Measurements from ENCODE around the gene DNMT3A. TPM values are rescaled to one million over a fixed set of nuclear protein-coding genes. Genes with fewer than 3 reads are reported as not detected.

Gene DNMT3A
- total RNA-seq (2014; rRNA removed; shearing (Covaris generic)) (7.1 and 18.4 TPM in 2 replicates), polyA plus RNA-seq (2016; fragmentation: Nextera tagmentation; extraction: Ambion mirVana) (2.5 TPM in 2 replicates)

GRCh38 chr2:25341753-25342371 lies at the start of gene DNMT3A:
DNMT3A (minus strand) TSS chr2:25341925; CDS start chr2:25313984, 27,941 bp downstream.
- peak within 1 kb of the TSS; percentile 87 for H2AFZ ChIP-seq
- H3K27me3 ChIP-seq (replicated peaks; ENCODE audit: insufficient read depth): no peaks in the 10 kb centered on the region
- no peaks in the 10 kb centered on the region for H3K9me2 ChIP-seq (ENCODE audit: insufficient read depth)
- peak within 1 kb of the TSS; percentile 90 for H3K4me2 ChIP-seq (ENCODE audit: unreplicated experiment)
- no peaks in the 10 kb centered on the region for H3K9me3 ChIP-seq (ENCODE audit: low read depth)
- in situ Hi-C loops (cut with MboI): no loop called here
- no peaks in the 10 kb centered on the region for H3F3A ChIP-seq (ENCODE audit: insufficient read depth)
- no peak for TF ChIP-seq EZH2phosphoT487 (IDR thresholded peaks at IDR 0.05; ENCODE audit: insufficient read depth, low read depth)
- no peak for TF ChIP-seq EZH2 (IDR thresholded peaks at IDR 0.05; ENCODE audit: insufficient read depth, poor library complexity, severe bottlenecking)
- no peaks in the 10 kb centered on the region for H4K20me1 ChIP-seq (ENCODE audit: insufficient read depth)
- no peaks in the 10 kb centered on the region; the same call in 1 of the 2 replicates for H3K79me2 ChIP-seq (ENCODE audit: insufficient read depth)
- no peaks in the 10 kb centered on the region for H3K36me3 ChIP-seq (ENCODE audit: low read depth)
- WGBS, 2 experiments (ENCODE audit: low coverage in 1 of 2, low lambda C conversion rate in 2 of 2, missing lambda C conversion rate in 2 of 2): 0 to 2% methylated on average over 8 to 36 of the region's 100 CpGs
- no peaks in the 10 kb centered on the region for H3K4me1 ChIP-seq (ENCODE audit: insufficient read depth)
- H3K27ac ChIP-seq: no peak within 1 kb of the TSS
- no peak within 1 kb of the TSS for H3K9ac ChIP-seq
- H3K4me3 ChIP-seq: peak within 1 kb of the TSS; percentile 80
- DNase-seq: peak; percentile 79

GRCh38 chr2:25389161-25389560 lies 47.4 kb upstream of the DNMT3A start:
- Histone ChIP-seq H3K9ac (no peak overlapping the region), H2AFZ (no peak overlapping the region), H3K79me2 (ENCODE audit: insufficient read depth) (no peaks in the 10 kb centered on the region), H3K4me2 (ENCODE audit: unreplicated experiment) (no peak overlapping the region), H3K27me3 (replicated peaks; ENCODE audit: insufficient read depth) (no peaks in the 10 kb centered on the region), H3K4me1 (ENCODE audit: insufficient read depth) (no peaks in the 10 kb centered on the region), H3K36me3 (ENCODE audit: low read depth) (no peaks in the 10 kb centered on the region), H4K20me1 (ENCODE audit: insufficient read depth) (no peaks in the 10 kb centered on the region), H3F3A (ENCODE audit: insufficient read depth) (no peaks in the 10 kb centered on the region), H3K4me3 (no peak overlapping the region), H3K9me2 (ENCODE audit: insufficient read depth) (no peaks in the 10 kb centered on the region), H3K27ac (no peak overlapping the region), H3K9me3 (ENCODE audit: low read depth) (no peaks in the 10 kb centered on the region)
- in situ Hi-C loops (cut with MboI): no loop called here
- no peak for TF ChIP-seq EZH2 (IDR thresholded peaks at IDR 0.05; ENCODE audit: insufficient read depth, poor library complexity, severe bottlenecking)
- no peak for TF ChIP-seq EZH2phosphoT487 (IDR thresholded peaks at IDR 0.05; ENCODE audit: insufficient read depth, low read depth)
- 69 to 70% methylated on average over 9 of the region's 9 CpGs for WGBS, 2 experiments (ENCODE audit: low coverage in 1 of 2, low lambda C conversion rate in 2 of 2, missing lambda C conversion rate in 2 of 2)
- DNase-seq: no peak

- H3K4me2 ChIP-seq (ENCODE audit: unreplicated experiment): no peak overlapping the region
- H3K36me3 ChIP-seq (ENCODE audit: low read depth): no peaks in the 10 kb centered on the region
- H3K79me2 ChIP-seq (ENCODE audit: insufficient read depth): no peaks in the 10 kb centered on the region
- H3K27me3 ChIP-seq (replicated peaks; ENCODE audit: insufficient read depth): no peaks in the 10 kb centered on the region
- H3K9me2 ChIP-seq (ENCODE audit: insufficient read depth): no peaks in the 10 kb centered on the region
- no peak for DNase-seq
- no peak overlapping the region for H3K4me3 ChIP-seq
- no peak overlapping the region for H2AFZ ChIP-seq
- no peaks in the 10 kb centered on the region for H3F3A ChIP-seq (ENCODE audit: insufficient read depth)
- 42 to 46% methylated on average over 5 to 6 of the region's 6 CpGs for WGBS, 2 experiments (ENCODE audit: low coverage in 1 of 2, low lambda C conversion rate in 2 of 2, missing lambda C conversion rate in 2 of 2)
- TF ChIP-seq EZH2phosphoT487 (IDR thresholded peaks at IDR 0.05; ENCODE audit: insufficient read depth, low read depth) (no peak), EZH2 (IDR thresholded peaks at IDR 0.05; ENCODE audit: insufficient read depth, poor library complexity, severe bottlenecking) (no peak)
- H3K9ac ChIP-seq: no peak overlapping the region
- H3K27ac ChIP-seq: no peak overlapping the region
- H3K9me3 ChIP-seq (ENCODE audit: low read depth): no peaks in the 10 kb centered on the region
- in situ Hi-C loops (cut with MboI): no loop called here
- H4K20me1 ChIP-seq (ENCODE audit: insufficient read depth): no peaks in the 10 kb centered on the region
- H3K4me1 ChIP-seq (ENCODE audit: insufficient read depth): no peaks in the 10 kb centered on the region
Measured at GRCh38 chr2:25388491-25388890, 46.8 kb upstream of the DNMT3A start.

GRCh38 chr2:25387876-25388449 lies 46.2 kb upstream of the DNMT3A start:
- H3K9ac ChIP-seq: no peak overlapping the region
- no peak for DNase-seq
- no peaks in the 10 kb centered on the region for H3K9me3 ChIP-seq (ENCODE audit: low read depth)
- no peaks in the 10 kb centered on the region for H3K79me2 ChIP-seq (ENCODE audit: insufficient read depth)
- TF ChIP-seq EZH2phosphoT487 (IDR thresholded peaks at IDR 0.05; ENCODE audit: insufficient read depth, low read depth) (no peak), EZH2 (IDR thresholded peaks at IDR 0.05; ENCODE audit: insufficient read depth, poor library complexity, severe bottlenecking) (no peak)
- no peaks in the 10 kb centered on the region for H3K4me1 ChIP-seq (ENCODE audit: insufficient read depth)
- in situ Hi-C loops (cut with MboI): no loop called here
- no peaks in the 10 kb centered on the region for H3K27me3 ChIP-seq (replicated peaks; ENCODE audit: insufficient read depth)
- no peak overlapping the region for H3K4me2 ChIP-seq (ENCODE audit: unreplicated experiment)
- H3K4me3 ChIP-seq: no peak overlapping the region
- H3F3A ChIP-seq (ENCODE audit: insufficient read depth): no peaks in the 10 kb centered on the region
- H4K20me1 ChIP-seq (ENCODE audit: insufficient read depth): no peaks in the 10 kb centered on the region
- H3K36me3 ChIP-seq (ENCODE audit: low read depth): no peaks in the 10 kb centered on the region
- WGBS, 2 experiments (ENCODE audit: low coverage in 1 of 2, low lambda C conversion rate in 2 of 2, missing lambda C conversion rate in 2 of 2): 91 to 93% methylated on average over 17 of the region's 17 CpGs
- no peak overlapping the region for H2AFZ ChIP-seq
- H3K9me2 ChIP-seq (ENCODE audit: insufficient read depth): no peaks in the 10 kb centered on the region
- H3K27ac ChIP-seq: no peak overlapping the region
